ENCODE results near the gene CTXN2. TPM values are rescaled to one million over a fixed set of nuclear protein-coding genes. Genes with fewer than 3 reads are reported as not detected.

Gene CTXN2
- total and polyA plus RNA-seq, 2 of the 4 experiments (the other 2 are of a cell fraction): not detected

GRCh38 chr15:48221261-48221660 lies 29.8 kb downstream of the CTXN2 start:
- Histone ChIP-seq H2BK20ac (ENCODE audit: low read depth, low read length) (no peak overlapping the region), H4K91ac (ENCODE audit: insufficient read depth, low read depth, low read length) (no peak overlapping the region), H3K14ac (replicated peaks; ENCODE audit: low read depth, low read length) (no peak overlapping the region), H4K8ac (ENCODE audit: low read depth in 2 of 2, low read length in 2 of 2) (no peak overlapping the region), H4K20me1 (ENCODE audit: insufficient read depth, low read length) (no peaks in the 10 kb centered on the region), H4K5ac (ENCODE audit: low read depth, low read length) (no peak overlapping the region), H3K9me3 (ENCODE audit: control insufficient read depth, insufficient read depth, low read length) (no peaks in the 10 kb centered on the region), H2BK15ac (ENCODE audit: low read depth, low read length) (no peak overlapping the region), H3K9ac (ENCODE audit: low read depth, low read length) (no peak overlapping the region), H3K56ac (ENCODE audit: extremely low read depth, insufficient read depth, low read length) (no peak overlapping the region), H3K4ac (ENCODE audit: low read depth, low read length) (no peak overlapping the region), H3K18ac (ENCODE audit: low read depth, low read length) (no peak overlapping the region), H3K4me2 (ENCODE audit: low read depth, low read length) (no peak overlapping the region), H2AK9ac (replicated peaks; ENCODE audit: low read depth, low read length, poor library complexity) (no peak overlapping the region), H3K4me3 (ENCODE audit: insufficient read depth, low read depth, low read length) (no peak overlapping the region), H2AK5ac (ENCODE audit: low read depth, low read length) (no peak overlapping the region), H3K36me3 (ENCODE audit: control insufficient read depth, insufficient read depth, low read length) (no peaks in the 10 kb centered on the region), H2BK120ac (ENCODE audit: low read depth, low read length) (no peak overlapping the region), H3K4me1 (ENCODE audit: control insufficient read depth, insufficient read depth, low read length) (no peaks in the 10 kb centered on the region), H2AFZ (replicated peaks; ENCODE audit: low read length, poor library complexity) (no peak overlapping the region), H2BK5ac (ENCODE audit: low read depth, low read length, poor library complexity, severe bottlenecking) (no peak overlapping the region), H3K27me3 (ENCODE audit: control insufficient read depth, insufficient read depth, low read length) (peaks cover 3% of the 10 kb centered on the region), H3K9me1 (ENCODE audit: insufficient read depth, low read length) (no peaks in the 10 kb centered on the region), H3K27ac (ENCODE audit: insufficient read depth, low read length) (no peak overlapping the region), H3K23ac (ENCODE audit: low read depth, low read length) (no peak overlapping the region), H3K79me1 (ENCODE audit: low read depth in 1 of 2, low read length in 2 of 2) (no peaks in the 10 kb centered on the region)
- ChIA-PET CTCF (no interaction called here), POLR2A (ENCODE audit: unreplicated experiment) (no interaction called here)
- DNase-seq: no peak
- ATAC-seq (ENCODE audit: low read depth): no peak
- TF ChIP-seq, protein P1, sequence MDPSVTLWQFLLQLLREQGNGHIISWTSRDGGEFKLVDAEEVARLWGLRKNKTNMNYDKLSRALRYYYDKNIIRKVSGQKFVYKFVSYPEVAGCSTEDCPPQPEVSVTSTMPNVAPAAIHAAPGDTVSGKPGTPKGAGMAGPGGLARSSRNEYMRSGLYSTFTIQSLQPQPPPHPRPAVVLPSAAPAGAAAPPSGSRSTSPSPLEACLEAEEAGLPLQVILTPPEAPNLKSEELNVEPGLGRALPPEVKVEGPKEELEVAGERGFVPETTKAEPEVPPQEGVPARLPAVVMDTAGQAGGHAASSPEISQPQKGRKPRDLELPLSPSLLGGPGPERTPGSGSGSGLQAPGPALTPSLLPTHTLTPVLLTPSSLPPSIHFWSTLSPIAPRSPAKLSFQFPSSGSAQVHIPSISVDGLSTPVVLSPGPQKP (IDR thresholded peaks at IDR 0.05; ENCODE audit: borderline replicate concordance, low read depth, low read length): no peak
- TF ChIP-seq FOS (IDR thresholded peaks at IDR 0.05; ENCODE audit: low read depth, low read length): no peak
- TF ChIP-seq CHD1 (IDR thresholded peaks at IDR 0.05; ENCODE audit: low read depth, low read length): no peak
- no peak for TF ChIP-seq SMC3 (IDR thresholded peaks at IDR 0.05; ENCODE audit: low read depth, low read length)
- TF ChIP-seq, protein P2, sequence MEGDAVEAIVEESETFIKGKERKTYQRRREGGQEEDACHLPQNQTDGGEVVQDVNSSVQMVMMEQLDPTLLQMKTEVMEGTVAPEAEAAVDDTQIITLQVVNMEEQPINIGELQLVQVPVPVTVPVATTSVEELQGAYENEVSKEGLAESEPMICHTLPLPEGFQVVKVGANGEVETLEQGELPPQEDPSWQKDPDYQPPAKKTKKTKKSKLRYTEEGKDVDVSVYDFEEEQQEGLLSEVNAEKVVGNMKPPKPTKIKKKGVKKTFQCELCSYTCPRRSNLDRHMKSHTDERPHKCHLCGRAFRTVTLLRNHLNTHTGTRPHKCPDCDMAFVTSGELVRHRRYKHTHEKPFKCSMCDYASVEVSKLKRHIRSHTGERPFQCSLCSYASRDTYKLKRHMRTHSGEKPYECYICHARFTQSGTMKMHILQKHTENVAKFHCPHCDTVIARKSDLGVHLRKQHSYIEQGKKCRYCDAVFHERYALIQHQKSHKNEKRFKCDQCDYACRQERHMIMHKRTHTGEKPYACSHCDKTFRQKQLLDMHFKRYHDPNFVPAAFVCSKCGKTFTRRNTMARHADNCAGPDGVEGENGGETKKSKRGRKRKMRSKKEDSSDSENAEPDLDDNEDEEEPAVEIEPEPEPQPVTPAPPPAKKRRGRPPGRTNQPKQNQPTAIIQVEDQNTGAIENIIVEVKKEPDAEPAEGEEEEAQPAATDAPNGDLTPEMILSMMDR (conservative IDR thresholded peaks at IDR 0.05; ENCODE audit: low read depth, low read length): no peak
- no peak for TF ChIP-seq CEBPB (IDR thresholded peaks at IDR 0.05; ENCODE audit: low read depth, low read length)
- TF ChIP-seq MAFK (IDR thresholded peaks at IDR 0.05; ENCODE audit: low read depth, low read length): no peak
- TF ChIP-seq MXI1 (IDR thresholded peaks at IDR 0.05; ENCODE audit: borderline replicate concordance, low read depth, low read length): no peak
- no peak for TF ChIP-seq POLR2A (IDR thresholded peaks at IDR 0.05; ENCODE audit: low read depth, low read length)
- dilution Hi-C loops (cut with HindIII; ENCODE audit: low sequenced_read_pairs, unreplicated experiment) (no loop called here), in situ Hi-C loops (cut with MboI; ENCODE audit: low sequenced_read_pairs) (no loop called here), intact Hi-C loops (cut with micrococcal nuclease) (no loop called here)
- WGBS, 2 experiments (ENCODE audit: extremely low coverage in 2 of 2, insufficient read length in 1 of 2): no CpG with 5 or more reads among the region's 1 CpG
- BruUV-seq (replicated peaks): no TSS peak

Measured in IMR-90 (cell line).